GM19455 (cell line): Measurements from ENCODE around the gene CNR1.

Source experiments
- ATAC-seq: cut with Tn5 transposase; IDR thresholded peaks from one replicate; pipeline ENCODE4 v1.9.1; 2021; ENCODE audit not compliant: unreplicated experiment

CNR1 gene

GRCh38 chr6:88144637-88145297 is 21.4 kb downstream of the CNR1 start:
- ATAC-seq, result no peak

- ATAC-seq, result no peak
Measured at GRCh38 chr6:88143421-88144157, 22.6 kb downstream of the CNR1 start.

- no peak for ATAC-seq
Measured at GRCh38 chr6:88142297-88142668, 23.9 kb downstream of the CNR1 start.

- peak; percentile 96 for ATAC-seq
Measured at GRCh38 chr6:88141561-88142296, 24.4 kb downstream of the CNR1 start.

GRCh38 chr6:88137915-88138314 is 28.2 kb downstream of the CNR1 start:
- ATAC-seq, result no peak

GRCh38 chr6:88135578-88136114 is 30.5 kb downstream of the CNR1 start:
- peak; percentile 88 for ATAC-seq

GRCh38 chr6:88134575-88134974 is 31.6 kb downstream of the CNR1 start:
- no peak for ATAC-seq

- no peak for ATAC-seq
Measured at GRCh38 chr6:88133718-88134117, 32.4 kb downstream of the CNR1 start.

GRCh38 chr6:88124925-88125557 is 41.1 kb downstream of the CNR1 start:
- no peak for ATAC-seq

GRCh38 chr6:88120635-88121034 is 45.5 kb downstream of the CNR1 start:
- ATAC-seq, result no peak

GRCh38 chr6:88119769-88120168 is 46.4 kb downstream of the CNR1 start:
- no peak for ATAC-seq

GRCh38 chr6:88116276-88116675 is 49.9 kb downstream of the CNR1 start:
- ATAC-seq, result no peak

- no peak for ATAC-seq
Measured at GRCh38 chr6:88115307-88115706, 50.8 kb downstream of the CNR1 start.

- ATAC-seq, result no peak
Measured at GRCh38 chr6:88114838-88115237, 51.3 kb downstream of the CNR1 start.

GRCh38 chr6:88111991-88112390 is 54.2 kb downstream of the CNR1 start:
- no peak for ATAC-seq

GRCh38 chr6:88107241-88107640 is 58.9 kb downstream of the CNR1 start:
- ATAC-seq, result no peak

GRCh38 chr6:88105741-88106340 is 60.3 kb downstream of the CNR1 start:
- no peak for ATAC-seq
